ENCODE results near the gene LEFTY2. TPM values are rescaled to one million over a fixed set of nuclear protein-coding genes. Genes with fewer than 3 reads are reported as not detected.
A peak's percentile ranks its signal among the peaks of the same experiment; 100 is the strongest.
"Not testable (repeated sequence)": the region's sequence is repeated elsewhere in the genome, so short reads cannot be mapped to it uniquely, and the experiment has no call there.

Gene LEFTY2
- total RNA-seq, 1 experiment from 2014 or later, result not detected

- Histone ChIP-seq H3K27ac (ENCODE audit: low read length) (peak within 1 kb of the TSS; percentile 98), H3K36me3 (ENCODE audit: low read depth, low read length) (no peaks in the 10 kb centered on the region), H3F3A (ENCODE audit: low read length, unreplicated experiment) (no peaks in the 10 kb centered on the region), H3K9ac (ENCODE audit: low read length) (peak within 1 kb of the TSS; percentile 14; the same call in 1 of the 2 replicates), H3K27me3 (ENCODE audit: low read length) (no peaks in the 10 kb centered on the region), H3K4me3 (ENCODE audit: low read length) (no peak within 1 kb of the TSS), H3K4me2 (ENCODE audit: low read length) (peak within 1 kb of the TSS; percentile 56), H3K79me2 (ENCODE audit: low read length) (peaks cover under 1% of the 10 kb centered on the region; the same call in 1 of the 2 replicates), H3K9me3 (ENCODE audit: low read length) (no peaks in the 10 kb centered on the region), H3K4me1 (ENCODE audit: insufficient read depth, low read length) (peaks cover 56% of the 10 kb centered on the region), H2AFZ (ENCODE audit: low read length) (no peak within 1 kb of the TSS), H3K9me2 (replicated peaks; ENCODE audit: low read length) (no peaks in the 10 kb centered on the region), H4K20me1 (ENCODE audit: low read length) (no peaks in the 10 kb centered on the region)
- DNase-seq (no peak), ATAC-seq (no peak)
- intact Hi-C loops (cut with micrococcal nuclease), result no loop called here
- CTCF ChIA-PET, result no interaction called here
- no peak for TF ChIP-seq EZH2phosphoT487 (IDR thresholded peaks at IDR 0.05; ENCODE audit: borderline replicate concordance, low read length)
- no peak for TF ChIP-seq CTCF (conservative IDR thresholded peaks at IDR 0.05; ENCODE audit: low read depth, low read length)
- no peak for TF ChIP-seq EZH2 (IDR thresholded peaks at IDR 0.05; ENCODE audit: low read length, unreplicated experiment)
- POLR2A ChIA-PET (ENCODE audit: unreplicated experiment), result interaction anchor here (0.5 kb wide), 1 partner anchor 17 kb away, joined by 3 read pairs; no protein-coding TSS in a partner anchor
- BruUV-seq (replicated peaks), result no TSS peak
Measured at GRCh38 chr1:225888898-225889601, 52.0 kb downstream of the LEFTY2 start, which contains the start of gene LEFTY1. LEFTY1 (minus strand) TSS chr1:225889146; CDS start chr1:225889066, 80 bp downstream.

- Histone ChIP-seq H3K79me2 (ENCODE audit: low read length) (peaks cover 5% of the 10 kb centered on the region; the same call in 1 of the 2 replicates), H3K4me3 (ENCODE audit: low read length) (no peak overlapping the region), H3K4me2 (ENCODE audit: low read length) (peak overlapping the region; percentile 49), H4K20me1 (ENCODE audit: low read length) (no peaks in the 10 kb centered on the region), H3F3A (ENCODE audit: low read length, unreplicated experiment) (no peaks in the 10 kb centered on the region), H3K9me3 (ENCODE audit: low read length) (no peaks in the 10 kb centered on the region), H3K36me3 (ENCODE audit: low read depth, low read length) (no peaks in the 10 kb centered on the region), H2AFZ (ENCODE audit: low read length) (no peak overlapping the region), H3K9ac (ENCODE audit: low read length) (no peak overlapping the region; the same call in 1 of the 2 replicates), H3K27me3 (ENCODE audit: low read length) (no peaks in the 10 kb centered on the region), H3K4me1 (ENCODE audit: insufficient read depth, low read length) (peaks cover 61% of the 10 kb centered on the region), H3K9me2 (replicated peaks; ENCODE audit: low read length) (no peaks in the 10 kb centered on the region), H3K27ac (ENCODE audit: low read length) (peak overlapping the region; percentile 53)
- intact Hi-C loops (cut with micrococcal nuclease), result no loop called here
- ATAC-seq, result peak; percentile 53
- no TSS peak for BruUV-seq (replicated peaks)
- DNase-seq, result peak; percentile 71
- ChIA-PET CTCF (no interaction called here), POLR2A (ENCODE audit: unreplicated experiment) (no interaction called here)
- no peak for TF ChIP-seq EZH2phosphoT487 (IDR thresholded peaks at IDR 0.05; ENCODE audit: borderline replicate concordance, low read length)
- TF ChIP-seq EZH2 (IDR thresholded peaks at IDR 0.05; ENCODE audit: low read length, unreplicated experiment), result no peak
- no peak for TF ChIP-seq CTCF (conservative IDR thresholded peaks at IDR 0.05; ENCODE audit: low read depth, low read length)
Measured at GRCh38 chr1:225888289-225888897, 52.6 kb downstream of the LEFTY2 start.

GRCh38 chr1:225887554-225888288, 53.3 kb downstream of the LEFTY2 start:
- Histone ChIP-seq H3K4me1 (ENCODE audit: insufficient read depth, low read length) (peaks cover 61% of the 10 kb centered on the region), H3K4me2 (ENCODE audit: low read length) (peak overlapping the region; percentile 49), H3K27ac (ENCODE audit: low read length) (peak overlapping the region; percentile 53)
- H3K36me3 ChIP-seq (ENCODE audit: low read depth, low read length); H3K4me3 ChIP-seq (ENCODE audit: low read length); BruUV-seq (replicated peaks); ATAC-seq; H3F3A ChIP-seq (ENCODE audit: low read length, unreplicated experiment); H4K20me1 ChIP-seq (ENCODE audit: low read length); H3K9me2 ChIP-seq (replicated peaks; ENCODE audit: low read length); H3K9me3 ChIP-seq (ENCODE audit: low read length); intact Hi-C loops (cut with micrococcal nuclease); DNase-seq; POLR2A ChIA-PET (ENCODE audit: unreplicated experiment); H2AFZ ChIP-seq (ENCODE audit: low read length); H3K27me3 ChIP-seq (ENCODE audit: low read length); CTCF ChIA-PET; H3K9ac ChIP-seq (ENCODE audit: low read length); H3K79me2 ChIP-seq (ENCODE audit: low read length): not testable (repeated sequence)

Measured in PC-3 (cell line).